T-helper 17 cell (primary cell): Measurements from ENCODE around the gene CCNH. TPM values are rescaled to one million over a fixed set of nuclear protein-coding genes. Genes with fewer than 3 reads are reported as not detected.

Source experiments
- ATAC-seq: fragments of 150-1000 bp; cut with Tn5 transposase; 2 replicates; pipeline ENCODE4 v1.10.0; 2021; ENCODE audit warnings: mild to moderate bottlenecking, moderate library complexity
- DNase-seq, 3 donors: peaks; one replicate each; pipeline versions ENCODE4 v3.0.0 to v3.0.0-alpha.2; 2020 to 2021
- H3K9me3 ChIP-seq: one replicate; pipeline ENCODE4 v1.7.0; 2013; ENCODE audit warnings: low read length, mild to moderate bottlenecking; ENCODE audit not compliant: control insufficient read depth, poor library complexity, severe bottlenecking
- H3K27ac Mint-ChIP-seq: one replicate; pipeline ENCODE4 v1.8.0; 2022; ENCODE audit warnings: mild to moderate bottlenecking, moderate library complexity, mixed read lengths
- H3K27me3 Mint-ChIP-seq: one replicate; pipeline ENCODE4 v1.8.0; 2022; ENCODE audit warnings: mixed read lengths
- H3K36me3 Mint-ChIP-seq: one replicate; pipeline ENCODE4 v1.8.0; 2022; ENCODE audit warnings: low read depth, mixed read lengths
- H3K4me1 Mint-ChIP-seq: one replicate; pipeline ENCODE4 v1.8.0; 2022; ENCODE audit warnings: mild to moderate bottlenecking, mixed read lengths
- H3K4me3 Mint-ChIP-seq: one replicate; pipeline ENCODE4 v1.8.0; 2022; ENCODE audit warnings: mild to moderate bottlenecking, moderate library complexity, mixed read lengths
- total RNA-seq, 4 donors: library from RNA in 2 of 4; stranded (reverse) in 2 of 4; gene quantifications; one replicate each; pipeline ENCODE4 v1.2.3 and lab custom pipeline; 2022 to 2026

CCNH gene
- total RNA-seq, 2 donors from 2014 or later: 294 to 337 TPM

- Mint-ChIP-seq H3K27ac (no peak overlapping the region), H3K27me3 (no peaks in the 10 kb centered on the region), H3K36me3 (no peaks in the 10 kb centered on the region), H3K4me1 (peaks cover 2% of the 10 kb centered on the region), H3K4me3 (no peak overlapping the region)
- H3K9me3 ChIP-seq: no peaks in the 10 kb centered on the region
- no peak for DNase-seq
- no peak for ATAC-seq
These were observed 5.8 kb upstream of the CCNH start for GRCh38 chr5:87418506-87418905.

- H3K27ac Mint-ChIP-seq: peak overlapping the region; percentile 98
- H3K9me3 ChIP-seq: no peaks in the 10 kb centered on the region
- H3K4me3 Mint-ChIP-seq: peak overlapping the region; percentile 98
- ATAC-seq: no peak
- H3K27me3 Mint-ChIP-seq: no peaks in the 10 kb centered on the region
- peaks cover 10% of the 10 kb centered on the region for H3K36me3 Mint-ChIP-seq
- no peak for DNase-seq
- H3K4me1 Mint-ChIP-seq: peaks cover 32% of the 10 kb centered on the region
These were observed 564 bp upstream of the CCNH start for GRCh38 chr5:87413343-87413645.

GRCh38 chr5:87411973-87412629, 629 bp downstream of the CCNH start:
- Mint-ChIP-seq H3K4me1 (peaks cover 43% of the 10 kb centered on the region), H3K4me3 (peak overlapping the region; percentile 98)

GRCh38 chr5:87411586-87411972, 1.2 kb downstream of the CCNH start:
- DNase-seq (no peak), ATAC-seq (no peak)
- Mint-ChIP-seq H3K4me1 (peaks cover 49% of the 10 kb centered on the region), H3K36me3 (peaks cover 20% of the 10 kb centered on the region), H3K27me3 (no peaks in the 10 kb centered on the region), H3K4me3 (peak overlapping the region; percentile 98), H3K27ac (peak overlapping the region; percentile 98)
- no peaks in the 10 kb centered on the region for H3K9me3 ChIP-seq

More at GRCh38 chr5:87411973-87412629, 629 bp downstream of the CCNH start:
- no peaks in the 10 kb centered on the region for H3K9me3 ChIP-seq
- Mint-ChIP-seq H3K36me3 (peaks cover 15% of the 10 kb centered on the region), H3K27ac (peak overlapping the region; percentile 98), H3K27me3 (no peaks in the 10 kb centered on the region)
- ATAC-seq (peak; percentile 38), DNase-seq (peak in 1 of 3 donors; percentile 21)

- ATAC-seq (no peak), DNase-seq (no peak)
- Mint-ChIP-seq H3K27me3 (no peaks in the 10 kb centered on the region), H3K4me1 (peaks cover 55% of the 10 kb centered on the region), H3K4me3 (peak overlapping the region; percentile 81), H3K27ac (peak overlapping the region; percentile 98), H3K36me3 (peaks cover 24% of the 10 kb centered on the region)
- H3K9me3 ChIP-seq: no peaks in the 10 kb centered on the region
These were observed 1.8 kb downstream of the CCNH start for GRCh38 chr5:87410931-87411330.

GRCh38 chr5:87408204-87408603, 4.5 kb downstream of the CCNH start:
- ATAC-seq (peak; percentile 13), DNase-seq (no peak)
- Mint-ChIP-seq H3K27me3 (no peaks in the 10 kb centered on the region), H3K4me3 (peak overlapping the region; percentile 63), H3K4me1 (peaks cover 61% of the 10 kb centered on the region), H3K36me3 (peaks cover 28% of the 10 kb centered on the region), H3K27ac (peak overlapping the region; percentile 88)
- H3K9me3 ChIP-seq: no peaks in the 10 kb centered on the region

- Mint-ChIP-seq H3K4me3 (peak overlapping the region; percentile 49), H3K36me3 (peaks cover 27% of the 10 kb centered on the region), H3K4me1 (peaks cover 50% of the 10 kb centered on the region), H3K27ac (peak overlapping the region; percentile 88), H3K27me3 (no peaks in the 10 kb centered on the region)
- ATAC-seq (no peak), DNase-seq (no peak)
- H3K9me3 ChIP-seq: no peaks in the 10 kb centered on the region
These were observed 7.1 kb downstream of the CCNH start for GRCh38 chr5:87405472-87406155.

- no peaks in the 10 kb centered on the region for H3K9me3 ChIP-seq
- H3K4me3 Mint-ChIP-seq: no peak overlapping the region
- H3K27me3 Mint-ChIP-seq: no peaks in the 10 kb centered on the region
- ATAC-seq (no peak), DNase-seq (no peak)
- peaks cover 27% of the 10 kb centered on the region for H3K36me3 Mint-ChIP-seq
- peaks cover 53% of the 10 kb centered on the region for H3K4me1 Mint-ChIP-seq
- no peak overlapping the region for H3K27ac Mint-ChIP-seq
These were observed 8.4 kb downstream of the CCNH start for GRCh38 chr5:87404359-87404758.

GRCh38 chr5:87403899-87404298, 8.8 kb downstream of the CCNH start:
- H3K4me1 Mint-ChIP-seq: peaks cover 50% of the 10 kb centered on the region
- peaks cover 27% of the 10 kb centered on the region for H3K36me3 Mint-ChIP-seq
- H3K27me3 Mint-ChIP-seq: no peaks in the 10 kb centered on the region
- peak overlapping the region; percentile 21 for H3K4me3 Mint-ChIP-seq
- no peak for DNase-seq
- peak overlapping the region; percentile 19 for H3K27ac Mint-ChIP-seq
- H3K9me3 ChIP-seq: no peaks in the 10 kb centered on the region
- peak; percentile 1 for ATAC-seq

- Mint-ChIP-seq H3K4me1 (peaks cover 45% of the 10 kb centered on the region), H3K27ac (peak overlapping the region; percentile 19), H3K27me3 (no peaks in the 10 kb centered on the region), H3K36me3 (peaks cover 22% of the 10 kb centered on the region), H3K4me3 (peak overlapping the region; percentile 21)
- DNase-seq (no peak), ATAC-seq (peak; percentile 59)
- no peaks in the 10 kb centered on the region for H3K9me3 ChIP-seq
These were observed 9.3 kb downstream of the CCNH start for GRCh38 chr5:87403409-87403808.

GRCh38 chr5:87401626-87402025, 11.1 kb downstream of the CCNH start:
- H3K9me3 ChIP-seq: no peaks in the 10 kb centered on the region
- DNase-seq (no peak), ATAC-seq (no peak)
- no peaks in the 10 kb centered on the region for H3K27me3 Mint-ChIP-seq
- peaks cover 30% of the 10 kb centered on the region for H3K4me1 Mint-ChIP-seq
- peak overlapping the region; percentile 12 for H3K27ac Mint-ChIP-seq
- no peak overlapping the region for H3K4me3 Mint-ChIP-seq
- H3K36me3 Mint-ChIP-seq: peaks cover 11% of the 10 kb centered on the region

- Mint-ChIP-seq H3K4me3 (no peak overlapping the region), H3K27ac (no peak overlapping the region), H3K36me3 (peaks cover 3% of the 10 kb centered on the region), H3K4me1 (peaks cover 25% of the 10 kb centered on the region), H3K27me3 (no peaks in the 10 kb centered on the region)
- DNase-seq (no peak), ATAC-seq (peak; percentile 74)
- H3K9me3 ChIP-seq: no peaks in the 10 kb centered on the region
These were observed 12.3 kb downstream of the CCNH start for GRCh38 chr5:87400305-87400899.

GRCh38 chr5:87399720-87400119, 13.0 kb downstream of the CCNH start:
- Mint-ChIP-seq H3K4me3 (no peak overlapping the region), H3K27ac (peak overlapping the region; percentile 54), H3K27me3 (no peaks in the 10 kb centered on the region), H3K4me1 (peaks cover 27% of the 10 kb centered on the region), H3K36me3 (peaks cover 5% of the 10 kb centered on the region)
- no peak for ATAC-seq
- DNase-seq: no peak
- no peaks in the 10 kb centered on the region for H3K9me3 ChIP-seq
